ENCODE measurements around the gene KRT28.
A peak's percentile ranks its signal among the peaks of the same experiment; 100 is the strongest.
"Not testable (repeated sequence)": the region's sequence is repeated elsewhere in the genome, so short reads cannot be mapped to it uniquely, and the experiment has no call there.

KRT28 gene

GRCh38 chr17:40818733-40819527 lies 19.2 kb upstream of the KRT28 start:
- peak; percentile 84 for DNase-seq

DNA sequence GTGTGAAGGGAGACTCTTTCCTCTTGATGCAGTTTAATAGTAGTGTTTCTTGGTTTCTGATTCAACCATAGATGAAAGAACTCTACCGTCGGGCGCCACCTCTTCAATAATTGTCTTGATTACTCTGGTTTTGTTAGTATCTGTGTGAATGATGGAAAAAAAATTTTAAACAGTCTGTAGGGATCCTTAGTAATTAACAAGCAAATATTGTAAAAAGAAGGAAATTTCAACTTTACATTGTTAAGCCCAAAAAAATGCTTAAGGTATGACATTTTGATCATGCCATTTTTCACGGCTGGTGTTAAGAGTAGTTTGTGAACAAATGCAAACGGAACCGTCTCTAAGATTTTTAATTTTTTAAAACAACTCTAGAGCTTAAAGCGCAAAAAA lies 18.6 kb upstream of the KRT28 start:
- no peak for DNase-seq

DNA sequence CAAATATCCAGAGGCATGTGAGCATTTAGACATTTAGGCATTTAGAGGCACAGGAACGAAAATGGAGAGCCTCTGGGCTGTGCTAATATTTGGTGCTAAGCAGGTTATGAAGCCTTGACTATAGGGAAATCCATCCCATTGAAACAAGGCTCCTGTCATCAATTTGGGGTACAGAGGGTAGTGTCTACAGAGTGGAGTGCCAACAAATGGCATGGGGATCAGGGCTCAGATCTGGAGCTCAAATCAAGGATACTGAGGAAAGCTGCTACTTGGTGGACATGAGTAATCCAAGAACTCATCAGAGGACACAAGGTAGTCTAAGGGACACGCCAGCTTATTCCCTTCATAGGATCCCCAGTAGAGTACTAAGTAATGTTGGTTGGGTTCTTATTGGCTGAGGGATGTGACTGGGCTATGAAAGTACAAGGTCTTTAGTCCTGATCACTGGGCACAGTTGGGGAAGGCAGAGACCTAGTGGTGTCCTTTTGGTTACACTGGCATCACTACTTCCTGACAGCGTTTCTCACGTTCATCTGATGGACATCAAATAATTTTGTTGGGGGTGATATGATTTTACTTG lies 17.4 kb upstream of the KRT28 start:
- DNase-seq = no peak

- no peak for DNase-seq
Measured at GRCh38 chr17:40816569-40816968, 16.8 kb upstream of the KRT28 start.

- no peak for DNase-seq
Measured at GRCh38 chr17:40815381-40815780, 15.6 kb upstream of the KRT28 start.

GRCh38 chr17:40814657-40815056 lies 14.9 kb upstream of the KRT28 start:
- DNase-seq = not testable (repeated sequence)

- no peak for DNase-seq
Measured at GRCh38 chr17:40813804-40814203, 14.0 kb upstream of the KRT28 start.

DNA sequence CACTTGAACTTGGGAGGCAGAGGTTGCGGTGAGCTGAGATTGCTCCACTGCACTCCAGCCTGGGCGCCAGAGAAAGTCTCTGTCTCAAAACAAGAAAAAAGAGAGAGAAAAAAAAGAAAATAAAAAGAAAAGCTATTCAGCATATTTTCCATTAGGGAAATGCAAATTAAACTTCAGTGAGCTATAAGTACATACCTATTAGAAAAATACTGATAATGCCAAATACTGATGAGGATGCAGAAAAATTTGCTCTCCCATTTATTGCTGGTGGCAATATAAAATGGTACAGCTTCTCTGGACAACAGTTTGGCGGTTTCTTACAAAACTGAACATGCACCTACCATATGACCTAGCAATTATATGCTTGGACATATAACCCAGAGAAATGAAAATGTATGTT lies 12.9 kb upstream of the KRT28 start:
- no peak for DNase-seq

- no peak for DNase-seq
Measured at GRCh38 chr17:40810494-40810893, 10.7 kb upstream of the KRT28 start.

GRCh38 chr17:40809721-40810421 lies 10.1 kb upstream of the KRT28 start:
- no peak for DNase-seq

- no peak for DNase-seq
Measured at GRCh38 chr17:40806131-40806530, 6.4 kb upstream of the KRT28 start.

DNA sequence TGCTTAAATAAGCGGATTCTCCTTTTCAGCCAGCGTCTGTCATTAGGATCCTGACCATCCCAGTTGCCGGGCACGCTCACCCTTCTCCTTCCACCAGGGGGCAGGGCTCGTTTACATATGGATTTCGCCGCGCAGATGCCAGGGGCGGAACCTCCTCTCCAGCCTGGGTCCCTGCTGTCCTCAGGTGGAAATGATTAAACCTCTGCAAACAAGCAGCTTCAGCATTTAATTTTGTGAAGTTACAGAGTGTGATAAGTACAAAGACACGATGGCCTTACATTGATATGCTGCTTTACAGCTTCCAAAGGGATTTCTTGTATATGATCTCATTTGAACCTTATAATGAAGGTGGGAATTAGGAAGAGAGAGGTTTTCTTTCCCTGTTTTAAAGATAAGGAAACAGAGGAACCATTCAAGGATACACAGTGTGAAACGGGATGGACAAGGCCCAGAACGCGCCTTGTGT lies 3.9 kb upstream of the KRT28 start:
- peak; percentile 75 for DNase-seq

DNA sequence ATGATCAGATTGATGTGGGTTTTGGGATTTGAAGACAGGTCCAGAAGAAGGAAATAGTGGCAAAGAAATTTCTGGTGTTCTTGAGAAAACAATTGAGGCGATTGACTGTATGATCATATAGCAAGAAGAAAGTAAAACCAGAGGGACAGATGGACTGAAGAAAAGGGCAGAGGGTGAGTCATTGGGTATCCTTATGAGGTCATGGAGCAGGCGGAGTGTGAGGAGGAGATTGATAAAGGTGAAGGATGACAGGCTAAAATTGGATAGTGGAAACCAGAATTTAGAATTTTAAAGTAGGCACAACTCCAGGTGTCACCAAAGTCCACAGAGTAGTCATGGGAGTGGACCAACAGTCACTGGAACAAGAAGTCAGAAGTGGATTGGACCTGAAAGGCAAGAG lies 1.4 kb upstream of the KRT28 start:
- DNase-seq = no peak

DNA sequence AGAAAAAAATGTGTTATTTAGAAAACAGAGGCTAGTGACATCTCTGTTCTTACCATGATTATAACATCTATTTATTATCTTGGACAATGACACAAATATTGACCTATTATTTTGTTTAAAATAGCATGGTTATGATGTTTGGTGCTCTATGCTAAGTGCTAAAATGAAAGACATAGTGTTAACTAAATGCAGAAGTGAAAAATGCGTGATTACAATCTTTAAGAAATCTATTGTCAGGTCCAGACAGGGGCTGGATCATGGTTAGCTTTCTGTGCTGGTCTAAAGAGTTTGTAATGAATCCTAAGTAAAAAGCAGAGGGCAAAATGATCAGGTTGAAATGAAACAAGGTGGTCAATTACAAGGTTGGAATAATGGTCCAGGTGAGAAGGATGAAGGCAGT lies 622 bp upstream of the KRT28 start:
- no peak for DNase-seq

- no peak for DNase-seq
Measured at GRCh38 chr17:40796846-40797245, 2.9 kb downstream of the KRT28 start.

GRCh38 chr17:40795019-40795667 lies 4.6 kb downstream of the KRT28 start:
- DNase-seq = no peak

- no peak for DNase-seq
Measured at GRCh38 chr17:40794466-40794865, 5.3 kb downstream of the KRT28 start.

GRCh38 chr17:40793832-40794231 lies 5.9 kb downstream of the KRT28 start:
- DNase-seq = no peak

DNA sequence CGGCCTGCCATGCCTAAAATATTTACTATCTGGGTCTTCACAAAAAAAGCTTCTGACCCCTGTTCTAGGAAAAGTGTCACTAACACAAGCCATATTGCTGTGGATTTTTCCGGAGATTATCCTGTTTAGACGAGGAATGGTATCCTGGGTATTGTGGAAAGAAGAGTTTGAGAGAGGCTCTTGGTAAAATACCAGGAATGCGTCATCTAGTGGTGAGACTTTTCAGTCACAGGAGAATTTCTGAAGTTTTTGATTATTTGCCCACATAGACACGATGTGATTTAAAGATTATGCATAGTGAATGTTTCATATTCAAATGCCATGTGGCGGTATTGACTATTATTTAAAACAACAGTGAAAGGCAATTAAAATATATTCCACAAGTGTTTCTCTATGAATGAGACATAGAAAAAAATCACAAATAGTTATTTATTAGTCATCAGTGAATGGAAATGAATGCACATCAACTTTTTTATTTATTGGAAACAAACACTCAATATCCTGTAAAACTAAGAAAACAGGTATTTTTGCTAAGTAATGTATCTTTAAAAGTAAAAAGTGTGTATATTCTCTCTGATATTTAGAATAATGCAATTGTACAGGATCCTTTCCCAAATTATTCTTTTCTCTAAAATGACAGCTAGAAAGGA lies 7.8 kb downstream of the KRT28 start:
- DNase-seq = no peak

- no peak for DNase-seq
Measured at GRCh38 chr17:40791111-40791510, 8.6 kb downstream of the KRT28 start.

- no peak for DNase-seq
Measured at GRCh38 chr17:40782450-40782849, 17.3 kb downstream of the KRT28 start, which contains the start of gene KRT27. Gene KRT27 (minus strand): TSS chr17:40782550. CDS start chr17:40782493, 57 bp downstream.

- DNase-seq = no peak
Measured at GRCh38 chr17:40779181-40779909, 20.4 kb downstream of the KRT28 start.

All from activated CD4-positive, alpha-beta T cell treated with anti-CD3 and anti-CD28 coated beads, Interleukin-2, amount 50 U/mL, for 16 hours (primary cell).